HEK293T (cell line): ENCODE results near the gene RAMAC.

Source experiments
- BHLHE40 ChIP-seq: fragments of 450-650 bp; IDR thresholded peaks from 2 replicates; pipeline ENCODE4 v1.6.1; 2016; ENCODE audit warnings: mild to moderate bottlenecking, moderate library complexity, borderline replicate concordance
- CTBP1 ChIP-seq: fragments of 450-650 bp; IDR thresholded peaks from 2 replicates; pipeline ENCODE4 v1.6.1; 2016; ENCODE audit warnings: borderline replicate concordance
- FOXA1 ChIP-seq: fragments of 450-650 bp; IDR thresholded peaks from 2 replicates; pipeline ENCODE4 v1.6.1; 2016; ENCODE audit warnings: mild to moderate bottlenecking
- FOXK2 ChIP-seq: fragments of 450-650 bp; IDR thresholded peaks from 2 replicates; pipeline ENCODE4 v1.6.1; 2016; ENCODE audit warnings: mild to moderate bottlenecking
- FOXM1 ChIP-seq: fragments of 450-650 bp; IDR thresholded peaks from 2 replicates; pipeline ENCODE4 v1.6.1; 2017; ENCODE audit warnings: mild to moderate bottlenecking, borderline replicate concordance
- NFRKB ChIP-seq: fragments of 450-650 bp; IDR thresholded peaks from 2 replicates; pipeline ENCODE4 v1.6.1; 2016; ENCODE audit warnings: mild to moderate bottlenecking, moderate library complexity
- SUZ12 ChIP-seq: fragments of 450-650 bp; IDR thresholded peaks from 2 replicates; pipeline ENCODE4 v1.6.1; 2016; ENCODE audit warnings: mild to moderate bottlenecking
- TARDBP ChIP-seq: fragments of 450-650 bp; IDR thresholded peaks from 2 replicates; pipeline ENCODE4 v1.6.1; 2016
- ZNF384 ChIP-seq: fragments of 450-650 bp; IDR thresholded peaks from 2 replicates; pipeline ENCODE4 v1.6.1; 2016
- TF ChIP-seq, protein P1 (sequence below): fragments of 450-650 bp; IDR thresholded peaks from 2 replicates; pipeline ENCODE4 v1.6.1; 2016

GRCh38 chr15:82959423-82959822 lies 26.6 kb upstream of the RAMAC start:
- no peak for TF ChIP-seq FOXM1
- TF ChIP-seq, protein P1, sequence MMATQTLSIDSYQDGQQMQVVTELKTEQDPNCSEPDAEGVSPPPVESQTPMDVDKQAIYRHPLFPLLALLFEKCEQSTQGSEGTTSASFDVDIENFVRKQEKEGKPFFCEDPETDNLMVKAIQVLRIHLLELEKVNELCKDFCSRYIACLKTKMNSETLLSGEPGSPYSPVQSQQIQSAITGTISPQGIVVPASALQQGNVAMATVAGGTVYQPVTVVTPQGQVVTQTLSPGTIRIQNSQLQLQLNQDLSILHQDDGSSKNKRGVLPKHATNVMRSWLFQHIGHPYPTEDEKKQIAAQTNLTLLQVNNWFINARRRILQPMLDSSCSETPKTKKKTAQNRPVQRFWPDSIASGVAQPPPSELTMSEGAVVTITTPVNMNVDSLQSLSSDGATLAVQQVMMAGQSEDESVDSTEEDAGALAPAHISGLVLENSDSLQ, result no peak
- TF ChIP-seq ZNF384, result no peak
- no peak for TF ChIP-seq CTBP1
- no peak for TF ChIP-seq BHLHE40
- no peak for TF ChIP-seq FOXA1
- TF ChIP-seq NFRKB, result no peak
- TF ChIP-seq SUZ12, result no peak
- no peak for TF ChIP-seq FOXK2
- TF ChIP-seq TARDBP, result no peak
